ENCODE results near the gene MLXIPL.

Gene MLXIPL

DNA sequence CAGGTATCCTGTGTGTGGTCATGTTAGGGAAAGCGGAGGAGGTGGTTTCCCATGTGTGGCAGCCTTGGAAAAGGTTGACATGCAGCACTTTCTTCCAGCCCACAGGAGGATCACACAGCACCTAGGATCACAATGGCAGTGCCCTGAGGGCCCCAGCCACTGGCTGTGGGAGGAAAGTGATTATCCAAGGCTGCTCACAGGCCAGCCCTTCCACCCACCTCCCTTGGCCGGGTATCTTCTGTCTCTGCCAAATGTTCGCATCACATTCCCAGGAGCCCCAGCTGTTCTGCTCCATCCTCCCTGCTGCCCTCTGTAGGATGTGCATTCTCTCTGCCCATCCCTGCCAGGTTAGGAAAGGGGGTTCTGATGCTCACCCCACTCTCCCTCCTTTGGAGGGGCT is 2.5 kb upstream of the MLXIPL start:
- TF ChIP-seq ESRRG (CRISPR knock-in tag; IDR thresholded peaks at IDR 0.05): no peak
- TF ChIP-seq ISL1 (CRISPR knock-in tag; IDR thresholded peaks at IDR 0.05): no peak
- TF ChIP-seq, protein P1, sequence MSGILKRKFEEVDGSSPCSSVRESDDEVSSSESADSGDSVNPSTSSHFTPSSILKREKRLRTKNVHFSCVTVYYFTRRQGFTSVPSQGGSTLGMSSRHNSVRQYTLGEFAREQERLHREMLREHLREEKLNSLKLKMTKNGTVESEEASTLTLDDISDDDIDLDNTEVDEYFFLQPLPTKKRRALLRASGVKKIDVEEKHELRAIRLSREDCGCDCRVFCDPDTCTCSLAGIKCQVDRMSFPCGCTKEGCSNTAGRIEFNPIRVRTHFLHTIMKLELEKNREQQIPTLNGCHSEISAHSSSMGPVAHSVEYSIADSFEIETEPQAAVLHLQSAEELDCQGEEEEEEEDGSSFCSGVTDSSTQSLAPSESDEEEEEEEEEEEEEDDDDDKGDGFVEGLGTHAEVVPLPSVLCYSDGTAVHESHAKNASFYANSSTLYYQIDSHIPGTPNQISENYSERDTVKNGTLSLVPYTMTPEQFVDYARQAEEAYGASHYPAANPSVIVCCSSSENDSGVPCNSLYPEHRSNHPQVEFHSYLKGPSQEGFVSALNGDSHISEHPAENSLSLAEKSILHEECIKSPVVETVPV (CRISPR knock-in tag; IDR thresholded peaks at IDR 0.05): no peak
- no peak for TF ChIP-seq SNAI2 (CRISPR knock-in tag; IDR thresholded peaks at IDR 0.05)
- TF ChIP-seq ZNF70 (CRISPR knock-in tag; IDR thresholded peaks at IDR 0.05): no peak; the same call in 1 of the 2 replicates
- peak; percentile 14; the same call in 2 of the 3 replicates for ATAC-seq

DNA sequence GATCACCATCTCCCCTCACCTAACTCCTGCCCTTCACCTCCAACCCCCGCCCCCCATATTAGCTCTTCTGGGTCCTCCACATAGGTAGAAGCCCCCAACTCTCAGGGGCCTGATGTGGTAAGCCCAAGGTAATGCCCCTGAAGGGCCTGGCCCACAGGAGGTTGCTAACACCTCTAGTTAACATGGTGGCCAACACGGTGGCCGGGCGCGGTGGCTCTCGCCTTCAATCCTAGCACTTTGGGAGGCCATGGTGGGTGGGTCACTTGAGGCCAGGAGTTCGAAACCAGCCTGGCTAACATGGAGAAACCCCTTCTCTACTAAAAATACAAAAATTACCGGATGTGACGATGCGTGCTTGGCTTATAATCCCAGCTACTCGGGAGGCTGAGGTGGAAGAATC is 954 bp upstream of the MLXIPL start:
- TF ChIP-seq BACH2 (CRISPR knock-in tag; IDR thresholded peaks at IDR 0.05; ENCODE audit: borderline replicate concordance) (no peak), TOX (CRISPR knock-in tag; IDR thresholded peaks at IDR 0.05; ENCODE audit: borderline replicate concordance) (no peak), ZNF70 (CRISPR knock-in tag; IDR thresholded peaks at IDR 0.05) (no peak), RARB (CRISPR knock-in tag; IDR thresholded peaks at IDR 0.05) (no peak), ESRRG (CRISPR knock-in tag; IDR thresholded peaks at IDR 0.05) (no peak), TCF4 (CRISPR knock-in tag; IDR thresholded peaks at IDR 0.05; ENCODE audit: borderline replicate concordance) (no peak), GLIS3 (CRISPR knock-in tag; IDR thresholded peaks at IDR 0.05) (no peak), OSR1 (CRISPR knock-in tag; IDR thresholded peaks at IDR 0.05) (no peak), ZC3H10 (CRISPR knock-in tag; IDR thresholded peaks at IDR 0.05) (no peak), ISL1 (CRISPR knock-in tag; IDR thresholded peaks at IDR 0.05) (no peak), SNAI2 (CRISPR knock-in tag; IDR thresholded peaks at IDR 0.05) (no peak), ZFP30 (CRISPR knock-in tag; IDR thresholded peaks at IDR 0.05) (no peak), ARNTL (CRISPR knock-in tag; IDR thresholded peaks at IDR 0.05; ENCODE audit: borderline replicate concordance, low read depth) (no peak)
- TF ChIP-seq, protein P2, sequence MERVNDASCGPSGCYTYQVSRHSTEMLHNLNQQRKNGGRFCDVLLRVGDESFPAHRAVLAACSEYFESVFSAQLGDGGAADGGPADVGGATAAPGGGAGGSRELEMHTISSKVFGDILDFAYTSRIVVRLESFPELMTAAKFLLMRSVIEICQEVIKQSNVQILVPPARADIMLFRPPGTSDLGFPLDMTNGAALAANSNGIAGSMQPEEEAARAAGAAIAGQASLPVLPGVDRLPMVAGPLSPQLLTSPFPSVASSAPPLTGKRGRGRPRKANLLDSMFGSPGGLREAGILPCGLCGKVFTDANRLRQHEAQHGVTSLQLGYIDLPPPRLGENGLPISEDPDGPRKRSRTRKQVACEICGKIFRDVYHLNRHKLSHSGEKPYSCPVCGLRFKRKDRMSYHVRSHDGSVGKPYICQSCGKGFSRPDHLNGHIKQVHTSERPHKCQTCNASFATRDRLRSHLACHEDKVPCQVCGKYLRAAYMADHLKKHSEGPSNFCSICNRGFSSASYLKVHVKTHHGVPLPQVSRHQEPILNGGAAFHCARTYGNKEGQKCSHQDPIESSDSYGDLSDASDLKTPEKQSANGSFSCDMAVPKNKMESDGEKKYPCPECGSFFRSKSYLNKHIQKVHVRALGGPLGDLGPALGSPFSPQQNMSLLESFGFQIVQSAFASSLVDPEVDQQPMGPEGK (CRISPR knock-in tag; IDR thresholded peaks at IDR 0.05; ENCODE audit: borderline replicate concordance): no peak
- TF ChIP-seq, protein P3, sequence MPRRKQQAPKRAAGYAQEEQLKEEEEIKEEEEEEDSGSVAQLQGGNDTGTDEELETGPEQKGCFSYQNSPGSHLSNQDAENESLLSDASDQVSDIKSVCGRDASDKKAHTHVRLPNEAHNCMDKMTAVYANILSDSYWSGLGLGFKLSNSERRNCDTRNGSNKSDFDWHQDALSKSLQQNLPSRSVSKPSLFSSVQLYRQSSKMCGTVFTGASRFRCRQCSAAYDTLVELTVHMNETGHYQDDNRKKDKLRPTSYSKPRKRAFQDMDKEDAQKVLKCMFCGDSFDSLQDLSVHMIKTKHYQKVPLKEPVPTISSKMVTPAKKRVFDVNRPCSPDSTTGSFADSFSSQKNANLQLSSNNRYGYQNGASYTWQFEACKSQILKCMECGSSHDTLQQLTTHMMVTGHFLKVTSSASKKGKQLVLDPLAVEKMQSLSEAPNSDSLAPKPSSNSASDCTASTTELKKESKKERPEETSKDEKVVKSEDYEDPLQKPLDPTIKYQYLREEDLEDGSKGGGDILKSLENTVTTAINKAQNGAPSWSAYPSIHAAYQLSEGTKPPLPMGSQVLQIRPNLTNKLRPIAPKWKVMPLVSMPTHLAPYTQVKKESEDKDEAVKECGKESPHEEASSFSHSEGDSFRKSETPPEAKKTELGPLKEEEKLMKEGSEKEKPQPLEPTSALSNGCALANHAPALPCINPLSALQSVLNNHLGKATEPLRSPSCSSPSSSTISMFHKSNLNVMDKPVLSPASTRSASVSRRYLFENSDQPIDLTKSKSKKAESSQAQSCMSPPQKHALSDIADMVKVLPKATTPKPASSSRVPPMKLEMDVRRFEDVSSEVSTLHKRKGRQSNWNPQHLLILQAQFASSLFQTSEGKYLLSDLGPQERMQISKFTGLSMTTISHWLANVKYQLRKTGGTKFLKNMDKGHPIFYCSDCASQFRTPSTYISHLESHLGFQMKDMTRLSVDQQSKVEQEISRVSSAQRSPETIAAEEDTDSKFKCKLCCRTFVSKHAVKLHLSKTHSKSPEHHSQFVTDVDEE (CRISPR knock-in tag; IDR thresholded peaks at IDR 0.05): no peak
- TF ChIP-seq, protein P4, sequence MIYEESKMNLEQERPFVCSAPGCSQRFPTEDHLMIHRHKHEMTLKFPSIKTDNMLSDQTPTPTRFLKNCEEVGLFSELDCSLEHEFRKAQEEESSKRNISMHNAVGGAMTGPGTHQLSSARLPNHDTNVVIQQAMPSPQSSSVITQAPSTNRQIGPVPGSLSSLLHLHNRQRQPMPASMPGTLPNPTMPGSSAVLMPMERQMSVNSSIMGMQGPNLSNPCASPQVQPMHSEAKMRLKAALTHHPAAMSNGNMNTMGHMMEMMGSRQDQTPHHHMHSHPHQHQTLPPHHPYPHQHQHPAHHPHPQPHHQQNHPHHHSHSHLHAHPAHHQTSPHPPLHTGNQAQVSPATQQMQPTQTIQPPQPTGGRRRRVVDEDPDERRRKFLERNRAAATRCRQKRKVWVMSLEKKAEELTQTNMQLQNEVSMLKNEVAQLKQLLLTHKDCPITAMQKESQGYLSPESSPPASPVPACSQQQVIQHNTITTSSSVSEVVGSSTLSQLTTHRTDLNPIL (CRISPR knock-in tag; IDR thresholded peaks at IDR 0.05; ENCODE audit: low read depth): no peak
- no peak for ATAC-seq

DNA sequence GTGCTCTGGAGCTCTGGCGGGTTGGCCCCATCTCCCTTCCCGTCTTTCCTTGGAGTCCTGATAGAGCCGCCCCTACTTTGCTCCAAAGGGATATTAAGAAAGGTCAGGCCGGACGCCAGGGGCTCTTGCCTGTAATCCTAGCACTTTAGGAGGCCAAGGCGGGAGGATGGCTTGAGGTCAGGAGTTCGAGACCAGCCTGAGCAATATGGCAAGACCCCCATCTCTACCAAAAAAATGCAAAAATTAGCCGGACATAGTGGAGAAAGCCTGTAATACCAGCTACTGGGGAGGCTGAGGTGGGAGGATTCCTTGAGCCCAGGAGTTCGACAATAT is 313 bp upstream of the MLXIPL start:
- TF ChIP-seq TCF4 (CRISPR knock-in tag; IDR thresholded peaks at IDR 0.05; ENCODE audit: borderline replicate concordance): no peak
- TF ChIP-seq, protein P5, sequence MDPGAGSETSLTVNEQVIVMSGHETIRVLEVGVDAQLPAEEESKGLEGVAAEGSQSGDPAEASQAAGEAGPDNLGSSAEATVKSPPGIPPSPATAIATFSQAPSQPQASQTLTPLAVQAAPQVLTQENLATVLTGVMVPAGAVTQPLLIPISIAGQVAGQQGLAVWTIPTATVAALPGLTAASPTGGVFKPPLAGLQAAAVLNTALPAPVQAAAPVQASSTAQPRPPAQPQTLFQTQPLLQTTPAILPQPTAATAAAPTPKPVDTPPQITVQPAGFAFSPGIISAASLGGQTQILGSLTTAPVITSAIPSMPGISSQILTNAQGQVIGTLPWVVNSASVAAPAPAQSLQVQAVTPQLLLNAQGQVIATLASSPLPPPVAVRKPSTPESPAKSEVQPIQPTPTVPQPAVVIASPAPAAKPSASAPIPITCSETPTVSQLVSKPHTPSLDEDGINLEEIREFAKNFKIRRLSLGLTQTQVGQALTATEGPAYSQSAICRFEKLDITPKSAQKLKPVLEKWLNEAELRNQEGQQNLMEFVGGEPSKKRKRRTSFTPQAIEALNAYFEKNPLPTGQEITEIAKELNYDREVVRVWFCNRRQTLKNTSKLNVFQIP (CRISPR knock-in tag; IDR thresholded peaks at IDR 0.05; ENCODE audit: borderline replicate concordance, low read depth): no peak
- no peak for TF ChIP-seq CSDC2 (CRISPR knock-in tag; IDR thresholded peaks at IDR 0.05)
- no peak for TF ChIP-seq SNAI2 (CRISPR knock-in tag; IDR thresholded peaks at IDR 0.05)
- TF ChIP-seq ISL1 (CRISPR knock-in tag; IDR thresholded peaks at IDR 0.05): no peak
- no peak for TF ChIP-seq ZFP30 (CRISPR knock-in tag; IDR thresholded peaks at IDR 0.05)
- TF ChIP-seq, protein P4 (CRISPR knock-in tag; IDR thresholded peaks at IDR 0.05; ENCODE audit: low read depth): no peak
- no peak for ATAC-seq
